ENCODE measurements around the gene VPS13D. TPM values are rescaled to one million over a fixed set of nuclear protein-coding genes. Genes with fewer than 3 reads are reported as not detected.

The VPS13D gene
- total RNA-seq, 2 donors from 2014 or later: 70.1 to 129 TPM

DNA sequence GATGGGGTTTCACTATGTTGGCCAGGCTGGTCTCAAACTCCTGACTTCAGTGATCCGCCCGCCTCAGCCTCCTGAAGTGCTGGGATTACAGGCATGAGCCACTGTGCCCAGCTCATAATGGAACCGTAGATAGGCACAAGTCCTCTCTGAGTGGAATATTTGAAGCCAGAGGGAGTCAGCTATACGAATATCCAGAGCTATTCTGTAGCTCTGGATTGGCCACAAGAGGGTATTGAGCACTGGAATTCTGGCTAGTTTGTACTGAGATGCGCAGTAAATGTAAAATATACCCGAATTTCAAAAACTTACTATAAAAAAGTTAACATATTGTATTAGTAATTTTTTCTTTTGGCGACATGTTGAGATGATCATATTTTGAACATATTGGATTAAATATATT, 851 bp upstream of the VPS13D start:
- Histone ChIP-seq H3K27me3 (replicated peaks; ENCODE audit: insufficient read depth) (no peaks in the 10 kb centered on the region), H3K27ac (no peak overlapping the region), H3K9me3 (no peaks in the 10 kb centered on the region), H3K36me3 (no peaks in the 10 kb centered on the region), H3K4me1 (ENCODE audit: control insufficient read depth in 1 of 2, low read depth in 2 of 2) (peaks cover 13 to 17% of the 10 kb centered on the region in 2 donors), H3K4me3 (no peak overlapping the region)
- ATAC-seq (ENCODE audit: insufficient number of reproducible peaks, low FRiP score, low read depth) (no peak), DNase-seq (ENCODE audit: low spot score) (no peak)
- TF ChIP-seq, protein P1, sequence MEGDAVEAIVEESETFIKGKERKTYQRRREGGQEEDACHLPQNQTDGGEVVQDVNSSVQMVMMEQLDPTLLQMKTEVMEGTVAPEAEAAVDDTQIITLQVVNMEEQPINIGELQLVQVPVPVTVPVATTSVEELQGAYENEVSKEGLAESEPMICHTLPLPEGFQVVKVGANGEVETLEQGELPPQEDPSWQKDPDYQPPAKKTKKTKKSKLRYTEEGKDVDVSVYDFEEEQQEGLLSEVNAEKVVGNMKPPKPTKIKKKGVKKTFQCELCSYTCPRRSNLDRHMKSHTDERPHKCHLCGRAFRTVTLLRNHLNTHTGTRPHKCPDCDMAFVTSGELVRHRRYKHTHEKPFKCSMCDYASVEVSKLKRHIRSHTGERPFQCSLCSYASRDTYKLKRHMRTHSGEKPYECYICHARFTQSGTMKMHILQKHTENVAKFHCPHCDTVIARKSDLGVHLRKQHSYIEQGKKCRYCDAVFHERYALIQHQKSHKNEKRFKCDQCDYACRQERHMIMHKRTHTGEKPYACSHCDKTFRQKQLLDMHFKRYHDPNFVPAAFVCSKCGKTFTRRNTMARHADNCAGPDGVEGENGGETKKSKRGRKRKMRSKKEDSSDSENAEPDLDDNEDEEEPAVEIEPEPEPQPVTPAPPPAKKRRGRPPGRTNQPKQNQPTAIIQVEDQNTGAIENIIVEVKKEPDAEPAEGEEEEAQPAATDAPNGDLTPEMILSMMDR (IDR thresholded peaks at IDR 0.05): no peak

DNA sequence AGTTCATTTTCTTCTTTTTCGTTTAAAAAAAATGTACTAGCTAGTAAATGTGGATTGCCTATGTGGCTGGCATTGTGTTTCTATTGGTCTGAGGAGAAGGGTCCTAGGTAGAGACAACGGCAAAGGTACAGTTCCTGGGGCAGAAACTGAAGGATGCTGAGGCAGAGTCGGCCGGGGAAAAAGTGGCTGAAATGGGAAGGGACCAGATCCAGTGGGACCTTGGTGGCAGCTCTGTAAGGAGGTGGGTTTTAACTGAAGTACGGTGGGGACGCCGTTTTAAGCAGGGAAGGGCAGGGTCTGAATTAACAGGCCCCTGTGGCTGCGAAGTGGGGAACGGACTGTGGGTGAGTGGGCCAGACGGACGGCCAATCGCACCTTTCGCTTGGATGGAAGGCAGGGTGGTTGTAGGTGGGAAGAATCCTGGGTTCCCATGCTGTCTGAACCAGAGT, 420 bp upstream of the VPS13D start:
- H3K27me3 ChIP-seq (replicated peaks; ENCODE audit: insufficient read depth): no peaks in the 10 kb centered on the region
- TF ChIP-seq, protein P1 (IDR thresholded peaks at IDR 0.05): no peak
- no peak overlapping the region for H3K27ac ChIP-seq
- DNase-seq (ENCODE audit: low spot score) (no peak), ATAC-seq (ENCODE audit: insufficient number of reproducible peaks, low FRiP score, low read depth) (no peak)
- H3K36me3 ChIP-seq: no peaks in the 10 kb centered on the region
- H3K4me1 ChIP-seq (ENCODE audit: control insufficient read depth in 1 of 2, low read depth in 2 of 2): peaks cover 13 to 17% of the 10 kb centered on the region in 2 donors
- H3K4me3 ChIP-seq: peak overlapping the region; percentile 89
- H3K9me3 ChIP-seq: no peaks in the 10 kb centered on the region

DNA sequence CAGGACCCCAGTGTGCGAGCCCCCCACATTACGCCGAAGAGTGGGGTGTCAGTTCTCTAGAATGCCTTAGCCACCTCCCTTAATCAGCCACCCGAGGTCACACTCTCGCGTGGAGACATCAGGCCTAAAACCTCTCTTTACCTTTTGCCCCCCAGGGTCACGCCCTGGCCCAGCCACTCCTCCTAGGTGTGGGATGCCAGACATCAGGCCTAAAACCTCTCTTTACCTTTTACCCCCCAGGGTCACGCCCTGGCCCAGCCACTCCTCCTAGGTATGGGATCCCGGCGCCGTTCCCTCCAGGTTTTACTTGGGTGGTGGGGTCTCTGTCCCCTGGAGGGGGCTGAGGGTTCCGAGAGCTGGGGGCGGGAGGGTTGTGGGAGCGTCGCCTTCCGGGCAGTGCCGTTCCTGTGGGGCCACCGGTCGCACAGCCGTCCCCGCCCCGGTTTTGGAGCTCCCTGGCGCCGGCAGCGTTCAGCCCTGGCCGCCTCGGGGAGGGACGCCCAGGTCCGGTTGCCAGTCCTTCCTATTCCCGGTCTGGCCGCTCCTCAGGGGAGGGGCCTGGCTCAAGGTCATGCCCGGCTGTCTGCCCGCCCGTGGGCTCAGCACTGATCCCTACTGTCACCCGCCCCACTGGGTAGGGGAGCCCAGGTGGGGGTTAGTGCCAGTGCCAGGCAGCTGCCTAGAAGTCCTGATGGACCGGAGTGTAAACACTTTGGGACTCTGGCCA, 882 bp downstream of the VPS13D start:
- H3K27ac ChIP-seq: peak overlapping the region; percentile 80 to 84
- H3K27me3 ChIP-seq (replicated peaks; ENCODE audit: insufficient read depth): no peaks in the 10 kb centered on the region
- DNase-seq (ENCODE audit: low spot score): no peak
- TF ChIP-seq, protein P1 (IDR thresholded peaks at IDR 0.05): no peak
- peak overlapping the region; percentile 89 for H3K4me3 ChIP-seq
- no peak for ATAC-seq (ENCODE audit: insufficient number of reproducible peaks, low FRiP score, low read depth)
- H3K36me3 ChIP-seq: peaks cover 4% of the 10 kb centered on the region
- no peaks in the 10 kb centered on the region for H3K9me3 ChIP-seq
- H3K4me1 ChIP-seq (ENCODE audit: control insufficient read depth in 1 of 2, low read depth in 2 of 2): peaks cover 13 to 17% of the 10 kb centered on the region in 2 donors

DNA sequence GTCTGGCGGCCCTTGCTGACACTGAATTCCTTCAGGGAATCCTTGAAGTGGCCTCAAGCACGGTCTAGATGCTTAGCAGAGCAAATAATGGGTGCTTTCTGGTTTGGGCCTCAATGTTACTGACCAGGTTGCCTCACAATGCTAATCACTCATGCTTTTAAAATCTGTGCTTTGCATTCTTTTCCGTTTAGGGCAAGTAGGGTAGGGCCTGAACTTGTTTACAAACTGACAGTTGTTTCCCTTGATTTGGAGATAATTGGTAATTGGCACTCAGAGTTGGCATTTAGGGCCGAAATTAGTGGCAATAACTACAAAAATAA, 1.4 kb downstream of the VPS13D start:
- Histone ChIP-seq H3K4me3 (peak overlapping the region; percentile 89), H3K27ac (peak overlapping the region; percentile 80 to 84), H3K27me3 (replicated peaks; ENCODE audit: insufficient read depth) (no peaks in the 10 kb centered on the region), H3K9me3 (no peaks in the 10 kb centered on the region), H3K4me1 (ENCODE audit: control insufficient read depth in 1 of 2, low read depth in 2 of 2) (peaks cover 13 to 17% of the 10 kb centered on the region in 2 donors), H3K36me3 (peaks cover 4% of the 10 kb centered on the region)
- ATAC-seq (ENCODE audit: insufficient number of reproducible peaks, low FRiP score, low read depth) (no peak), DNase-seq (ENCODE audit: low spot score) (no peak)
- TF ChIP-seq, protein P1 (IDR thresholded peaks at IDR 0.05): no peak

DNA sequence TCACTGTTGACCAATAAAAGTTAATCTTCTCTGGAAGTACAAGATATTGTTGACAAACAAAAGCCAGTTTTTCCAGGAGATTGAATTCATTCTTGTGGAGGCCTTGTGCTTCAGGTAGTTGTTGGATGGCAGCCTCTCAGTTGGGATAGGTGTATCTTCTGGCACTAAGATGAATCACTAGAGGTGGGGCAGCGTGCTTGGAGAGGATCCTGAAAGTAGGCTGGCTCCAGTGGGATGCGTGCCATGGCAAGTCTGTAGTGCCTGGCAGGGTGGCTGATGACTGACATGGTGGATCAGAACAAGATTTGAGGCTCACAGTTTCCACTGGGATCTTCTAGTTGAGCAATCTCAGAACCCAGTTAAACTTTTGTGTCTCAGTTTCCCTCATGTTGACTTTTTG, 2.4 kb downstream of the VPS13D start:
- DNase-seq (ENCODE audit: low spot score) (no peak), ATAC-seq (ENCODE audit: insufficient number of reproducible peaks, low FRiP score, low read depth) (no peak)
- H3K36me3 ChIP-seq: peaks cover 4% of the 10 kb centered on the region
- TF ChIP-seq, protein P1 (IDR thresholded peaks at IDR 0.05): no peak
- H3K9me3 ChIP-seq: no peaks in the 10 kb centered on the region
- H3K27me3 ChIP-seq (replicated peaks; ENCODE audit: insufficient read depth): no peaks in the 10 kb centered on the region
- no peak overlapping the region for H3K4me3 ChIP-seq
- H3K4me1 ChIP-seq (ENCODE audit: control insufficient read depth in 1 of 2, low read depth in 2 of 2): peaks cover 13 to 17% of the 10 kb centered on the region in 2 donors
- H3K27ac ChIP-seq: no peak overlapping the region

Measured in thoracic aorta (tissue), 2 donors.